ENCODE data around the gene ITSN1. TPM values are rescaled to one million over a fixed set of nuclear protein-coding genes. Genes with fewer than 3 reads are reported as not detected.

ITSN1 gene
- total and polyA plus RNA-seq, 4 donors: 20.3 to 112 (median 40.2) TPM

GRCh38 chr21:33850985-33851384 is 208.7 kb downstream of the ITSN1 start:
- WGBS: 90% methylated on average over 9 of the region's 9 CpGs

GRCh38 chr21:33852485-33852884 is 210.2 kb downstream of the ITSN1 start:
- Histone ChIP-seq H3K4me3 (ENCODE audit: low read depth in 1 of 3, low read length in 3 of 3) (no peak overlapping the region), H3K27me3 (ENCODE audit: control insufficient read depth in 4 of 4, insufficient read depth in 4 of 4, low read length in 3 of 4) (no peaks in the 10 kb centered on the region), H3K9ac (ENCODE audit: low read depth in 1 of 2, low read length in 2 of 2) (no peak overlapping the region), H3K9me3 (ENCODE audit: control insufficient read depth in 4 of 4, low read length in 3 of 4) (no peaks in the 10 kb centered on the region), H3K27ac (ENCODE audit: low read depth in 1 of 2, low read length in 2 of 2) (no peak overlapping the region), H3K4me1 (ENCODE audit: control insufficient read depth in 4 of 4, insufficient read depth in 4 of 4, low read length in 3 of 4) (no peaks in the 10 kb centered on the region), H3K36me3 (ENCODE audit: control insufficient read depth in 4 of 4, insufficient read depth in 3 of 4, low read depth in 1 of 4, low read length in 3 of 4) (no peaks in the 10 kb centered on the region)
- no peak for TF ChIP-seq HNF4A (conservative IDR thresholded peaks at IDR 0.05)
- TF ChIP-seq MAX (IDR thresholded peaks at IDR 0.05): no peak
- TF ChIP-seq FOXA1 (IDR thresholded peaks at IDR 0.05): no peak
- TF ChIP-seq REST (IDR thresholded peaks at IDR 0.05): no peak
- TF ChIP-seq TAF1 (conservative IDR thresholded peaks at IDR 0.05): no peak
- TF ChIP-seq SP1 (IDR thresholded peaks at IDR 0.05): no peak
- TF ChIP-seq NR2F2 (IDR thresholded peaks at IDR 0.05): no peak
- DNase-seq (ENCODE audit: low spot score): no peak
- WGBS: 87% methylated on average over 6 of the region's 6 CpGs

More at GRCh38 chr21:33850985-33851384, 208.7 kb downstream of the ITSN1 start:
- Histone ChIP-seq H3K27ac (ENCODE audit: low read depth in 1 of 2, low read length in 2 of 2) (no peak overlapping the region), H3K9ac (ENCODE audit: low read depth in 1 of 2, low read length in 2 of 2) (no peak overlapping the region), H3K9me3 (ENCODE audit: control insufficient read depth in 4 of 4, low read length in 3 of 4) (no peaks in the 10 kb centered on the region), H3K4me1 (ENCODE audit: control insufficient read depth in 4 of 4, insufficient read depth in 4 of 4, low read length in 3 of 4) (no peaks in the 10 kb centered on the region), H3K36me3 (ENCODE audit: control insufficient read depth in 4 of 4, insufficient read depth in 3 of 4, low read depth in 1 of 4, low read length in 3 of 4) (no peaks in the 10 kb centered on the region), H3K27me3 (ENCODE audit: control insufficient read depth in 4 of 4, insufficient read depth in 4 of 4, low read length in 3 of 4) (no peaks in the 10 kb centered on the region), H3K4me3 (ENCODE audit: low read depth in 1 of 3, low read length in 3 of 3) (no peak overlapping the region)
- TF ChIP-seq HNF4G (IDR thresholded peaks at IDR 0.05): no peak
- no peak for TF ChIP-seq EGR1 (IDR thresholded peaks at IDR 0.05; ENCODE audit: low read depth in 2 of 2)
- TF ChIP-seq TAF1 (conservative IDR thresholded peaks at IDR 0.05): no peak
- TF ChIP-seq RXRA (IDR thresholded peaks at IDR 0.05): no peak
- TF ChIP-seq GABPA (IDR thresholded peaks at IDR 0.05 in 1 of 2, conservative IDR thresholded peaks at IDR 0.05 in 1 of 2): no peak
- no peak for TF ChIP-seq NR2F2 (IDR thresholded peaks at IDR 0.05)
- DNase-seq (ENCODE audit: low spot score): no peak

- no peaks in the 10 kb centered on the region for H3K27me3 ChIP-seq (ENCODE audit: control insufficient read depth in 4 of 4, insufficient read depth in 4 of 4, low read length in 3 of 4)
- H3K9ac ChIP-seq (ENCODE audit: low read depth in 1 of 2, low read length in 2 of 2): no peak overlapping the region
- H3K4me1 ChIP-seq (ENCODE audit: control insufficient read depth in 4 of 4, insufficient read depth in 4 of 4, low read length in 3 of 4): no peaks in the 10 kb centered on the region
- no peaks in the 10 kb centered on the region for H3K36me3 ChIP-seq (ENCODE audit: control insufficient read depth in 4 of 4, insufficient read depth in 3 of 4, low read depth in 1 of 4, low read length in 3 of 4)
- DNase-seq (ENCODE audit: low spot score): no peak
- no peaks in the 10 kb centered on the region for H3K9me3 ChIP-seq (ENCODE audit: control insufficient read depth in 4 of 4, low read length in 3 of 4)
- WGBS: 71% methylated on average over 5 of the region's 5 CpGs
- H3K27ac ChIP-seq (ENCODE audit: low read depth in 1 of 2, low read length in 2 of 2): no peak overlapping the region
- H3K4me3 ChIP-seq (ENCODE audit: low read depth in 1 of 3, low read length in 3 of 3): no peak overlapping the region
- peak; percentile 27 to 39 for TF ChIP-seq JUND (IDR thresholded peaks at IDR 0.05)
- TF ChIP-seq SP1 (IDR thresholded peaks at IDR 0.05): no peak
These were observed 212.3 kb downstream of the ITSN1 start for GRCh38 chr21:33854604-33855003.

All from liver (tissue), 9 donors.